SK-N-SH treated with all-trans-retinoic acid at 6 μM for 48 hours (cell line): Measurements from ENCODE around the gene PRX.
A peak's percentile ranks its signal among the peaks of the same experiment; 100 is the strongest.

Source experiments
- ATAC-seq: fragments of 200-7000 bp; cut with Tn5 transposase; 3 replicates; pipeline ENCODE4 v1.9.1; 2020; ENCODE audit warnings: mild to moderate bottlenecking, moderate library complexity
- ARNTL ChIP-seq: fragments of 450-650 bp; formaldehyde crosslinking; IDR thresholded peaks from 2 replicates; pipeline ENCODE4 v1.5.0; 2020; ENCODE audit warnings: low read depth, mild to moderate bottlenecking, moderate library complexity, borderline replicate concordance
- BACH2 ChIP-seq: fragments of 250-450 bp; sonication (Bioruptor Pico); IDR thresholded peaks from 2 replicates; pipeline ENCODE4 v1.9.0; 2021; ENCODE audit warnings: mild to moderate bottlenecking, borderline replicate concordance
- CSDC2 ChIP-seq: fragments of 250-450 bp; sonication (Bioruptor Pico); IDR thresholded peaks from 2 replicates; pipeline ENCODE4 v1.5.0; 2020; ENCODE audit warnings: mild to moderate bottlenecking, moderate library complexity
- ESRRG ChIP-seq: fragments of 250-450 bp; sonication (Bioruptor Pico); IDR thresholded peaks from 2 replicates; pipeline ENCODE4 v1.6.1; 2021; ENCODE audit warnings: mild to moderate bottlenecking
- ISL1 ChIP-seq: fragments of 250-450 bp; sonication (Bioruptor Pico); IDR thresholded peaks from 2 replicates; pipeline ENCODE4 v2.1.2; 2022; ENCODE audit warnings: mild to moderate bottlenecking, moderate library complexity
- RARB ChIP-seq: fragments of 250-450 bp; sonication (Bioruptor Pico); IDR thresholded peaks from 2 replicates; pipeline ENCODE4 v1.8.0; 2021; ENCODE audit warnings: mild to moderate bottlenecking, moderate library complexity
- SNAI2 ChIP-seq: fragments of 250-450 bp; sonication (Bioruptor Pico); IDR thresholded peaks from 2 replicates; pipeline ENCODE4 v1.5.0; 2020; ENCODE audit warnings: mild to moderate bottlenecking, moderate library complexity
- TCF4 ChIP-seq: fragments of 250-450 bp; sonication (Bioruptor Pico); IDR thresholded peaks from 2 replicates; pipeline ENCODE4 v1.8.0; 2021; ENCODE audit warnings: mild to moderate bottlenecking, moderate library complexity, borderline replicate concordance
- TOX ChIP-seq: fragments of 250-450 bp; sonication (Bioruptor Pico); IDR thresholded peaks from 2 replicates; pipeline ENCODE4 v1.8.0; 2021; ENCODE audit warnings: mild to moderate bottlenecking, moderate library complexity, borderline replicate concordance
- ZC3H10 ChIP-seq: fragments of 250-450 bp; sonication (Bioruptor Pico); IDR thresholded peaks from 2 replicates; pipeline ENCODE4 v1.5.1; 2021; ENCODE audit warnings: mild to moderate bottlenecking, moderate library complexity
- ZFP3 ChIP-seq: fragments of 250-450 bp; sonication (Bioruptor Pico); IDR thresholded peaks from 2 replicates; pipeline ENCODE4 v1.5.0; 2020; ENCODE audit warnings: mild to moderate bottlenecking, moderate library complexity
- ZNF565 ChIP-seq: fragments of 450-650 bp; formaldehyde crosslinking; conservative IDR thresholded peaks from 2 replicates; pipeline ENCODE4 v1.5.0; 2020; ENCODE audit warnings: low read depth, mild to moderate bottlenecking, moderate library complexity
- TF ChIP-seq, protein P1 (sequence below): fragments of 250-450 bp; sonication (Bioruptor Pico); IDR thresholded peaks from 2 replicates; pipeline ENCODE4 v1.5.0; 2020; ENCODE audit warnings: mild to moderate bottlenecking, moderate library complexity
- TF ChIP-seq, protein P2 (sequence below): fragments of 250-450 bp; sonication (Bioruptor Pico); IDR thresholded peaks from 2 replicates; pipeline ENCODE4 v1.5.1; 2021; ENCODE audit warnings: mild to moderate bottlenecking, moderate library complexity
- TF ChIP-seq, protein P3 (sequence below): fragments of 250-450 bp; sonication (Bioruptor Pico); IDR thresholded peaks from 2 replicates; pipeline ENCODE4 v1.5.1; 2020; ENCODE audit warnings: low read depth, mild to moderate bottlenecking, moderate library complexity
- TF ChIP-seq, protein P4 (sequence below): fragments of 250-450 bp; sonication (Bioruptor Pico); IDR thresholded peaks from 2 replicates; pipeline ENCODE4 v1.8.0; 2021; ENCODE audit warnings: low read depth, mild to moderate bottlenecking, moderate library complexity, borderline replicate concordance

The PRX gene

DNA sequence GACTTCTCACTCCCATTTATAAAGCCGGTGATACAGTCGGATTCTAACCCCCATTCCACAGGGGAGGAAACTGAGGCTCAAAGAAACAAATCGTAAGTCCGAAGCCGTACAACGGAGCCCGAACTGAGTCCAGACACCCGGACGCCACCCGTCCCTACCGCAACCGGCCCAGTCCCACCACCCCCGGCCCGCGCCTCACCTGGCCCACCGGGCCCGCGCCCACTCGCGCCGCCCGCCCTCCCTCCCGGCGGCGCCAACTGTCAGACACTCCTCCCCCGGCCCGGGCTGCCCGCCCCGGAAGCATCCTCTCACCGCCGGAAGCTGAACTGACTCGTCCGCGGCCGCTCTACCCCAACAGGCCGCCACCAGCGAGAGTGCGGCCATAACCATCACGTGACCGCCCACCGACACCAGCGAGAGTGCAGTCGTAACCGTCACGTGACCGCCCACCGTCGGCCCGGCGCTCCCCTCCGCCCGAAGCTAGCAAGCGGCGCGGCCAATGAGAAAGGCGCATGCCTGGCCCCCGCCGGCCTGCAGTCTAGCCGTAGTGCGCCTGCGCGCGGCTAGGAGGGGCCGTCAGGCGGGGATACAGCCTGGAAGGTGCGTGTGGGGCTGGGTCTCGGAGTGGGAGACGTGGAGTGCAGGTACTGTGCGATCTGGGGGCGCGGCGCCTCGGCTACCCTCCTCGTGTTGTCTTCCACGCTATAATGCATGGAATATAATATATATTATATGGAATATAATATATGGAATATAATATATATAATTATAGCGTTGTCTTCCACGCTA is 64.9 kb downstream of the PRX start, which contains the start of the genes C19orf47 and PLD3:
TSS of gene C19orf47 (minus strand) at position 273 of the 789 bp plus-strand sequence. CDS start 6,540 bp downstream, outside the sequence.
TSS of gene PLD3 (plus strand) at position 571 of the 789 bp plus-strand sequence. CDS start 17,789 bp downstream, outside the sequence.
- TF ChIP-seq RARB (CRISPR knock-in tag) (no peak), ZC3H10 (CRISPR knock-in tag) (no peak), ZFP3 (peak; percentile 66; the same call in 1 of the 2 replicates), TOX (CRISPR knock-in tag) (no peak)
- TF ChIP-seq, protein P1, sequence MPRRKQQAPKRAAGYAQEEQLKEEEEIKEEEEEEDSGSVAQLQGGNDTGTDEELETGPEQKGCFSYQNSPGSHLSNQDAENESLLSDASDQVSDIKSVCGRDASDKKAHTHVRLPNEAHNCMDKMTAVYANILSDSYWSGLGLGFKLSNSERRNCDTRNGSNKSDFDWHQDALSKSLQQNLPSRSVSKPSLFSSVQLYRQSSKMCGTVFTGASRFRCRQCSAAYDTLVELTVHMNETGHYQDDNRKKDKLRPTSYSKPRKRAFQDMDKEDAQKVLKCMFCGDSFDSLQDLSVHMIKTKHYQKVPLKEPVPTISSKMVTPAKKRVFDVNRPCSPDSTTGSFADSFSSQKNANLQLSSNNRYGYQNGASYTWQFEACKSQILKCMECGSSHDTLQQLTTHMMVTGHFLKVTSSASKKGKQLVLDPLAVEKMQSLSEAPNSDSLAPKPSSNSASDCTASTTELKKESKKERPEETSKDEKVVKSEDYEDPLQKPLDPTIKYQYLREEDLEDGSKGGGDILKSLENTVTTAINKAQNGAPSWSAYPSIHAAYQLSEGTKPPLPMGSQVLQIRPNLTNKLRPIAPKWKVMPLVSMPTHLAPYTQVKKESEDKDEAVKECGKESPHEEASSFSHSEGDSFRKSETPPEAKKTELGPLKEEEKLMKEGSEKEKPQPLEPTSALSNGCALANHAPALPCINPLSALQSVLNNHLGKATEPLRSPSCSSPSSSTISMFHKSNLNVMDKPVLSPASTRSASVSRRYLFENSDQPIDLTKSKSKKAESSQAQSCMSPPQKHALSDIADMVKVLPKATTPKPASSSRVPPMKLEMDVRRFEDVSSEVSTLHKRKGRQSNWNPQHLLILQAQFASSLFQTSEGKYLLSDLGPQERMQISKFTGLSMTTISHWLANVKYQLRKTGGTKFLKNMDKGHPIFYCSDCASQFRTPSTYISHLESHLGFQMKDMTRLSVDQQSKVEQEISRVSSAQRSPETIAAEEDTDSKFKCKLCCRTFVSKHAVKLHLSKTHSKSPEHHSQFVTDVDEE (CRISPR knock-in tag), result 0 out of 2 replicates have a peak, but pooled peaks have one; percentile 12
- ATAC-seq, result peak; percentile 99

DNA sequence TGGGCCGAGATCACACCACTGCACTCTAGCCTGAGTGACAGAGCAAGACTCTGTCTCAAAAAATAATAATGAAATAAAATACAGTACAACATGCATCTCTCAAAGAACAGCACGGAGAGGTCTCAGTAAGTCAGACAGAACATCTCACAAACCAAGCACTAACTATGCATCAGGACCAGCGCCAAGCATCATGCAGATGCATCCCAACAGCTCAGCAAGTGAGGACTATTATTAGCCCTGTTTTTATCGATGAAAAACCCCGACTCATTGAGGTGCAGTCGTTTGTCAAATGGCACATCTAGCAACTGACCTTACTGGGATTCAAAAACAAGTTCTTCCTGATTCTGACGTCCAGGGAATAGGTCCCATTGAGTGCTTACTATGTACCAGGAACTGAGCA is 68.8 kb downstream of the PRX start:
- ATAC-seq, result no peak
- TF ChIP-seq, protein P2, sequence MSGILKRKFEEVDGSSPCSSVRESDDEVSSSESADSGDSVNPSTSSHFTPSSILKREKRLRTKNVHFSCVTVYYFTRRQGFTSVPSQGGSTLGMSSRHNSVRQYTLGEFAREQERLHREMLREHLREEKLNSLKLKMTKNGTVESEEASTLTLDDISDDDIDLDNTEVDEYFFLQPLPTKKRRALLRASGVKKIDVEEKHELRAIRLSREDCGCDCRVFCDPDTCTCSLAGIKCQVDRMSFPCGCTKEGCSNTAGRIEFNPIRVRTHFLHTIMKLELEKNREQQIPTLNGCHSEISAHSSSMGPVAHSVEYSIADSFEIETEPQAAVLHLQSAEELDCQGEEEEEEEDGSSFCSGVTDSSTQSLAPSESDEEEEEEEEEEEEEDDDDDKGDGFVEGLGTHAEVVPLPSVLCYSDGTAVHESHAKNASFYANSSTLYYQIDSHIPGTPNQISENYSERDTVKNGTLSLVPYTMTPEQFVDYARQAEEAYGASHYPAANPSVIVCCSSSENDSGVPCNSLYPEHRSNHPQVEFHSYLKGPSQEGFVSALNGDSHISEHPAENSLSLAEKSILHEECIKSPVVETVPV (CRISPR knock-in tag), result no peak
- TF ChIP-seq, protein P3, sequence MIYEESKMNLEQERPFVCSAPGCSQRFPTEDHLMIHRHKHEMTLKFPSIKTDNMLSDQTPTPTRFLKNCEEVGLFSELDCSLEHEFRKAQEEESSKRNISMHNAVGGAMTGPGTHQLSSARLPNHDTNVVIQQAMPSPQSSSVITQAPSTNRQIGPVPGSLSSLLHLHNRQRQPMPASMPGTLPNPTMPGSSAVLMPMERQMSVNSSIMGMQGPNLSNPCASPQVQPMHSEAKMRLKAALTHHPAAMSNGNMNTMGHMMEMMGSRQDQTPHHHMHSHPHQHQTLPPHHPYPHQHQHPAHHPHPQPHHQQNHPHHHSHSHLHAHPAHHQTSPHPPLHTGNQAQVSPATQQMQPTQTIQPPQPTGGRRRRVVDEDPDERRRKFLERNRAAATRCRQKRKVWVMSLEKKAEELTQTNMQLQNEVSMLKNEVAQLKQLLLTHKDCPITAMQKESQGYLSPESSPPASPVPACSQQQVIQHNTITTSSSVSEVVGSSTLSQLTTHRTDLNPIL (CRISPR knock-in tag), result no peak
- TF ChIP-seq ESRRG (CRISPR knock-in tag) (no peak), SNAI2 (CRISPR knock-in tag) (no peak), ZNF565 (no peak), BACH2 (CRISPR knock-in tag) (no peak), ARNTL (CRISPR knock-in tag) (no peak), ZFP3 (no peak), ZC3H10 (CRISPR knock-in tag) (no peak), ISL1 (no peak), TCF4 (CRISPR knock-in tag) (no peak), CSDC2 (CRISPR knock-in tag) (no peak)
- TF ChIP-seq, protein P1 (CRISPR knock-in tag), result no peak
- TF ChIP-seq, protein P4, sequence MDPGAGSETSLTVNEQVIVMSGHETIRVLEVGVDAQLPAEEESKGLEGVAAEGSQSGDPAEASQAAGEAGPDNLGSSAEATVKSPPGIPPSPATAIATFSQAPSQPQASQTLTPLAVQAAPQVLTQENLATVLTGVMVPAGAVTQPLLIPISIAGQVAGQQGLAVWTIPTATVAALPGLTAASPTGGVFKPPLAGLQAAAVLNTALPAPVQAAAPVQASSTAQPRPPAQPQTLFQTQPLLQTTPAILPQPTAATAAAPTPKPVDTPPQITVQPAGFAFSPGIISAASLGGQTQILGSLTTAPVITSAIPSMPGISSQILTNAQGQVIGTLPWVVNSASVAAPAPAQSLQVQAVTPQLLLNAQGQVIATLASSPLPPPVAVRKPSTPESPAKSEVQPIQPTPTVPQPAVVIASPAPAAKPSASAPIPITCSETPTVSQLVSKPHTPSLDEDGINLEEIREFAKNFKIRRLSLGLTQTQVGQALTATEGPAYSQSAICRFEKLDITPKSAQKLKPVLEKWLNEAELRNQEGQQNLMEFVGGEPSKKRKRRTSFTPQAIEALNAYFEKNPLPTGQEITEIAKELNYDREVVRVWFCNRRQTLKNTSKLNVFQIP, result no peak
